Glutamatergic neuron (in vitro differentiated cells): ENCODE data around the gene DPT. TPM values are rescaled to one million over a fixed set of nuclear protein-coding genes. Genes with fewer than 3 reads are reported as not detected.

Experiments
- DNase-seq: peaks from one replicate; pipeline ENCODE4 v3.0.0; 2022
- H3K27ac Mint-ChIP-seq: one replicate; pipeline ENCODE4 v1.8.0; 2020; ENCODE audit warnings: mild to moderate bottlenecking, mixed read lengths, inconsistent platforms; ENCODE audit not compliant: unreplicated experiment
- H3K27me3 Mint-ChIP-seq: one replicate; pipeline ENCODE4 v1.8.0; 2020; ENCODE audit warnings: mild to moderate bottlenecking, moderate library complexity, mixed read lengths, inconsistent platforms; ENCODE audit not compliant: unreplicated experiment
- H3K36me3 Mint-ChIP-seq: one replicate; pipeline ENCODE4 v1.8.0; 2020; ENCODE audit warnings: mild to moderate bottlenecking, mixed read lengths, inconsistent platforms; ENCODE audit not compliant: unreplicated experiment
- H3K4me1 Mint-ChIP-seq: one replicate; pipeline ENCODE4 v1.8.0; 2020; ENCODE audit warnings: mild to moderate bottlenecking, low read depth, mixed read lengths, inconsistent platforms; ENCODE audit not compliant: unreplicated experiment
- H3K4me3 Mint-ChIP-seq: one replicate; pipeline ENCODE4 v1.8.0; 2020; ENCODE audit warnings: mild to moderate bottlenecking, mixed read lengths, inconsistent platforms; ENCODE audit not compliant: unreplicated experiment
- H3K9me3 Mint-ChIP-seq: one replicate; pipeline ENCODE4 v1.8.0; 2020; ENCODE audit warnings: mild to moderate bottlenecking, moderate library complexity, mixed read lengths, inconsistent platforms; ENCODE audit not compliant: unreplicated experiment
- CTCF ChIP-seq: fragments of 200-600 bp; sonication (generic); IDR thresholded peaks from one replicate; pipeline ENCODE4 v1.5.0; 2021; ENCODE audit not compliant: partially characterized antibody, unreplicated experiment
- total RNA-seq: library from RNA; stranded (reverse); fragmentation: NEBNext Ultra II Directional; extraction: Animal tissue kit (Norgen Biotek cat#: 25700); gene quantifications from one replicate; pipeline ENCODE4 v1.2.1, GENCODE V29; 2021; ENCODE audit not compliant: unreplicated experiment

Gene DPT
- total RNA-seq, 1 donor from 2014 or later: not detected

GRCh38 chr1:168762473-168762872, 33.5 kb upstream of the DPT start:
- Mint-ChIP-seq H3K27ac (no peak overlapping the region), H3K4me1 (no peaks in the 10 kb centered on the region), H3K36me3 (no peaks in the 10 kb centered on the region), H3K9me3 (no peaks in the 10 kb centered on the region), H3K27me3 (no peaks in the 10 kb centered on the region), H3K4me3 (no peak overlapping the region)
- DNase-seq: no peak
- no peak for TF ChIP-seq CTCF

- Mint-ChIP-seq H3K27ac (no peak overlapping the region), H3K9me3 (no peaks in the 10 kb centered on the region), H3K36me3 (no peaks in the 10 kb centered on the region), H3K4me1 (peaks cover 4% of the 10 kb centered on the region), H3K4me3 (no peak overlapping the region), H3K27me3 (peaks cover 3% of the 10 kb centered on the region)
- no peak for TF ChIP-seq CTCF
- DNase-seq: no peak
Observed at GRCh38 chr1:168760781-168761180, 31.8 kb upstream of the DPT start.

- no peak for TF ChIP-seq CTCF
- H3K27me3 Mint-ChIP-seq: peaks cover 3% of the 10 kb centered on the region
- H3K27ac Mint-ChIP-seq: no peak overlapping the region
- H3K4me3 Mint-ChIP-seq: no peak overlapping the region
- H3K4me1 Mint-ChIP-seq: peaks cover 4% of the 10 kb centered on the region
- no peaks in the 10 kb centered on the region for H3K9me3 Mint-ChIP-seq
- DNase-seq: no peak
- no peaks in the 10 kb centered on the region for H3K36me3 Mint-ChIP-seq
Observed at GRCh38 chr1:168760241-168760640, 31.2 kb upstream of the DPT start.

GRCh38 chr1:168759077-168759476, 30.1 kb upstream of the DPT start:
- H3K27me3 Mint-ChIP-seq: peaks cover 3% of the 10 kb centered on the region
- no peak for TF ChIP-seq CTCF
- no peaks in the 10 kb centered on the region for H3K36me3 Mint-ChIP-seq
- H3K4me3 Mint-ChIP-seq: no peak overlapping the region
- H3K9me3 Mint-ChIP-seq: no peaks in the 10 kb centered on the region
- no peak for DNase-seq
- H3K4me1 Mint-ChIP-seq: peaks cover 4% of the 10 kb centered on the region
- H3K27ac Mint-ChIP-seq: no peak overlapping the region

GRCh38 chr1:168758503-168758902, 29.5 kb upstream of the DPT start:
- Mint-ChIP-seq H3K27me3 (peaks cover 3% of the 10 kb centered on the region), H3K9me3 (no peaks in the 10 kb centered on the region), H3K4me3 (no peak overlapping the region), H3K36me3 (no peaks in the 10 kb centered on the region), H3K27ac (no peak overlapping the region), H3K4me1 (peaks cover 4% of the 10 kb centered on the region)
- TF ChIP-seq CTCF: no peak
- DNase-seq: no peak
